Progenitor cell of endocrine pancreas (in vitro differentiated cells): Measurements from ENCODE around the gene KDM5C. TPM values are rescaled to one million over a fixed set of nuclear protein-coding genes. Genes with fewer than 3 reads are reported as not detected.

Experiments
- DNase-seq: peaks from one replicate; pipeline ENCODE4 v3.0.0; 2021; ENCODE audit warnings: low spot score; ENCODE audit not compliant: unreplicated experiment
- H3K27ac Mint-ChIP-seq: 2 replicates; pipeline ENCODE4 v1.8.0; 2021; ENCODE audit warnings: mild to moderate bottlenecking, moderate library complexity, mixed read lengths
- H3K27me3 Mint-ChIP-seq: 2 replicates; pipeline ENCODE4 v1.8.0; 2021; ENCODE audit warnings: mixed read lengths
- H3K36me3 Mint-ChIP-seq: 2 replicates; pipeline ENCODE4 v1.8.0; 2022; ENCODE audit warnings: mixed read lengths; ENCODE audit not compliant: insufficient read depth
- H3K4me1 Mint-ChIP-seq: 2 replicates; pipeline ENCODE4 v1.8.0; 2021; ENCODE audit warnings: low read depth, mixed read lengths
- H3K4me3 Mint-ChIP-seq: 2 replicates; pipeline ENCODE4 v1.8.0; 2021; ENCODE audit warnings: low read depth, mild to moderate bottlenecking, moderate library complexity, mixed read lengths
- H3K9me3 Mint-ChIP-seq: 2 replicates; pipeline ENCODE4 v1.8.0; 2021; ENCODE audit warnings: low read depth, mixed read lengths
- total RNA-seq: library from RNA; stranded (reverse); gene quantifications from 2 replicates; pipeline ENCODE4 v1.2.1, GENCODE V29; 2021
- TF ChIP-seq, protein P1 (sequence below): fragments of 200-600 bp; sonication (generic); IDR thresholded peaks from one replicate; pipeline ENCODE4 v1.5.0; 2021; ENCODE audit warnings: antibody characterized with exemption, mild to moderate bottlenecking; ENCODE audit not compliant: unreplicated experiment

The KDM5C gene
- total RNA-seq, 1 donor from 2014 or later, result 112 TPM

GRCh38 chrX:53265771-53266574, 41.0 kb upstream of the KDM5C start:
- Mint-ChIP-seq H3K4me3 (no peak overlapping the region), H3K27ac (no peak overlapping the region), H3K4me1 (peaks cover 11% of the 10 kb centered on the region), H3K27me3 (no peaks in the 10 kb centered on the region), H3K9me3 (peaks cover 26% of the 10 kb centered on the region), H3K36me3 (peaks cover 2% of the 10 kb centered on the region)
- no peak for DNase-seq
- TF ChIP-seq, protein P1, sequence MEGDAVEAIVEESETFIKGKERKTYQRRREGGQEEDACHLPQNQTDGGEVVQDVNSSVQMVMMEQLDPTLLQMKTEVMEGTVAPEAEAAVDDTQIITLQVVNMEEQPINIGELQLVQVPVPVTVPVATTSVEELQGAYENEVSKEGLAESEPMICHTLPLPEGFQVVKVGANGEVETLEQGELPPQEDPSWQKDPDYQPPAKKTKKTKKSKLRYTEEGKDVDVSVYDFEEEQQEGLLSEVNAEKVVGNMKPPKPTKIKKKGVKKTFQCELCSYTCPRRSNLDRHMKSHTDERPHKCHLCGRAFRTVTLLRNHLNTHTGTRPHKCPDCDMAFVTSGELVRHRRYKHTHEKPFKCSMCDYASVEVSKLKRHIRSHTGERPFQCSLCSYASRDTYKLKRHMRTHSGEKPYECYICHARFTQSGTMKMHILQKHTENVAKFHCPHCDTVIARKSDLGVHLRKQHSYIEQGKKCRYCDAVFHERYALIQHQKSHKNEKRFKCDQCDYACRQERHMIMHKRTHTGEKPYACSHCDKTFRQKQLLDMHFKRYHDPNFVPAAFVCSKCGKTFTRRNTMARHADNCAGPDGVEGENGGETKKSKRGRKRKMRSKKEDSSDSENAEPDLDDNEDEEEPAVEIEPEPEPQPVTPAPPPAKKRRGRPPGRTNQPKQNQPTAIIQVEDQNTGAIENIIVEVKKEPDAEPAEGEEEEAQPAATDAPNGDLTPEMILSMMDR, result no peak

GRCh38 chrX:53263597-53264094, 38.6 kb upstream of the KDM5C start:
- H3K36me3 Mint-ChIP-seq, result peaks cover 2% of the 10 kb centered on the region
- no peaks in the 10 kb centered on the region for H3K27me3 Mint-ChIP-seq
- H3K27ac Mint-ChIP-seq, result no peak overlapping the region
- no peak overlapping the region for H3K4me3 Mint-ChIP-seq
- H3K4me1 Mint-ChIP-seq, result peaks cover 11% of the 10 kb centered on the region
- peaks cover 30% of the 10 kb centered on the region for H3K9me3 Mint-ChIP-seq
- DNase-seq, result no peak
- TF ChIP-seq, protein P1, result no peak

DNA sequence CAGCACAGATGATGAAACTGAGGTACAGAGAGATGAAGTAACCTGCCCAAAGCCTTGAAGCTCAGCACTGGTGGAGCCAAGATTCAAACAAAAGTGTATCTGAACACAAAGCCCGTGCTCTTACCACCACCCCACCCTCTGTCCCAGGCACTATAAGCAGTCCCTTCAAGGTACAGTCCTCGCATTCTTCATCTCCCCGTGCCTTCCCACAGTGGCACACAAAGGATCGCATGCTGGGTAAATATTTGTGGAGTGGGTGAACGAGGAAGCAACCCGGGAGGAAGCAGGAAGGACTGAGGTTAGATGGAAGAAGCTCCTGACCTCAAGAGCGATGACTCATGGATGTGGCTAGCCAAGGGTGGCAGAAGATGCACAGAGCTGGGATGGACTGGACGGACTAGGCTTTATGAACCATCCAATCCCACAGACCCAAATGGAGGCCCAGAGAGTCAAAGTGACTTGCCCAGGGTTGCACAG, 37.9 kb upstream of the KDM5C start:
- TF ChIP-seq, protein P1, result no peak
- Mint-ChIP-seq H3K27ac (no peak overlapping the region), H3K27me3 (no peaks in the 10 kb centered on the region), H3K4me3 (no peak overlapping the region), H3K4me1 (peaks cover 11% of the 10 kb centered on the region), H3K9me3 (peaks cover 32% of the 10 kb centered on the region), H3K36me3 (peaks cover 2% of the 10 kb centered on the region)
- DNase-seq, result no peak

DNA sequence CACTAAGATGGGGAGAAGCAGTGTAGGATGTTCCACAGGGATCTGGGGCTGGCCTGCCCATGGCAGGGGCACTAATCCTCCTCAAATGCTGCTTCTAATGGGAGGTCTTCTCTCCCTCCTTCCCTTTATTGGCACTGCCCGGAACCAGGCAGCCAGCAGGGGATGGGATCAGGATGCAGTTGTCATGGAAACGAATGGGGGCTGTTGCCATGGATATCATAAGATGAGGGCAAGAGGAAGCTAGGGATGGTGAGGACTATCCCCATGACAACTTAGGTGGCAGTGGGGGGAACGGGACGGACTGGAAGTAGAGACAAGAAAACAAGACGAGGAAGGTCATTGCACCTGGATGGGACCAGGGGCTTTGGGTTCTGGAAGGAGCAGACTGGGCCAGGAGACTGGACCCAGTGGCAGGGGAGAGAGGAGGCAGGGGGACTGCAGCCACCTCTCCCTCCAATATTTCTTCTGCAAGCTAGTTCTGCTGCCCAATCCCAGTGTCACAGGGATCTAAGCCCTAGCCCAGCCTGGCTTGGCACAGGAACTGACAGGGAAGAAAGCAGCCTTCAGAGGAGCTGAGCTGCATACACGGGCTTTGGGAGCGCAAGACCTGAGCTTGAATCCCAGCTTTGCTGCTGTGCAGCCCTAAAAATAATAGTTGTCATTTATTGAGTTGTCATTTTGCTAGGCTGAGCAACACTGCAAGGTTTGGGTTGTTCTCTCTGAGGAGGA, 37.3 kb upstream of the KDM5C start:
- Mint-ChIP-seq H3K27ac (no peak overlapping the region), H3K36me3 (peaks cover 2% of the 10 kb centered on the region), H3K9me3 (peaks cover 38% of the 10 kb centered on the region), H3K27me3 (no peaks in the 10 kb centered on the region), H3K4me3 (no peak overlapping the region), H3K4me1 (peaks cover 11% of the 10 kb centered on the region)
- TF ChIP-seq, protein P1, result no peak
- no peak for DNase-seq

DNA sequence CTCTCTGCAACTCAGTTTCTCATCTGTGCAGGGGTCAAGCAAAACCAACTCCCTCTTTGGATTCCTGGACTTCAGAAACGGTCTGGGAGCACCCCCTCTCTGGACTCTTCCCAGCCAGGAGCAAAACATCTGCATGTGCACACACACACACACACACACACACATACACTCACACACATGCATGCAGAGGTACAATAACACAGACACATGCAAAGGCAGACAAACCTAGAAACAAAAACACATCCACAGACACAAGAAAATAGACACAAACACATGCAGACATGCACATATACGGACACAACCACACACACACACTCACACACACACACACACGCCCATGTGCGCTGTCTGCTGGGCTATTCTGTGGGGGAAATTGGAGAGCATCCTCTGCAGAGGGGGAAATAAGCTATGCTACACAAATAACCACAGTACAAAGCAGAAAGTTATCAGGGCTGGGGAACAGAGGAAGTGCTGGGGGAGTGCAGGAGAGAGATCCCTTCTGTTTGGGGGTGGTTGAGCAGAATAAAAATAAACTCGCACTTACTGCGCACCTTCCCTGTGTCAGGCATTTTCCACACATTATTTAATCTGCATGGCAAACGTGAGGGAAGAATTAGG, 36.5 kb upstream of the KDM5C start:
- Mint-ChIP-seq H3K9me3 (peaks cover 38% of the 10 kb centered on the region), H3K4me3 (no peak overlapping the region), H3K27ac (no peak overlapping the region), H3K4me1 (peaks cover 11% of the 10 kb centered on the region), H3K36me3 (peaks cover 2% of the 10 kb centered on the region), H3K27me3 (no peaks in the 10 kb centered on the region)
- TF ChIP-seq, protein P1, result no peak
- no peak for DNase-seq
